GM21515 (cell line): ENCODE results near the gene ZBTB7B.

Experiments used
- ATAC-seq: cut with Tn5 transposase; IDR thresholded peaks from one replicate; pipeline ENCODE4 v1.9.1; 2021; ENCODE audit not compliant: unreplicated experiment

ZBTB7B gene

GRCh38 chr1:155002464-155003226, at the start of gene ZBTB7B:
TSS of gene ZBTB7B (plus strand) at chr1:155002802. CDS start at chr1:155014661, 11,859 bp downstream.
- peak; percentile 0 for ATAC-seq

- no peak for ATAC-seq
Observed at GRCh38 chr1:154953611-154954038, 49.0 kb upstream of the ZBTB7B start.

GRCh38 chr1:154954541-154954940, 48.1 kb upstream of the ZBTB7B start:
- no peak for ATAC-seq

- ATAC-seq: no peak
Observed at GRCh38 chr1:154955039-154955717, 47.4 kb upstream of the ZBTB7B start.

GRCh38 chr1:154955718-154956543, 46.7 kb upstream of the ZBTB7B start, which contains the start of gene PBXIP1:
TSS of gene PBXIP1 (minus strand) at chr1:154956099. CDS start at chr1:154953721, 2,378 bp downstream.
- peak; percentile 50 for ATAC-seq

- ATAC-seq: no peak
Observed at GRCh38 chr1:154956544-154956941, 46.1 kb upstream of the ZBTB7B start.

GRCh38 chr1:154957091-154957657, 45.4 kb upstream of the ZBTB7B start:
- ATAC-seq: no peak

- no peak for ATAC-seq
Observed at GRCh38 chr1:154958036-154958435, 44.6 kb upstream of the ZBTB7B start.

GRCh38 chr1:154958681-154959425, 43.7 kb upstream of the ZBTB7B start:
- ATAC-seq: no peak

GRCh38 chr1:154959426-154959780, 43.2 kb upstream of the ZBTB7B start:
- no peak for ATAC-seq

GRCh38 chr1:154960446-154961136, 42.0 kb upstream of the ZBTB7B start:
- ATAC-seq: no peak

GRCh38 chr1:154961207-154962155, 41.1 kb upstream of the ZBTB7B start, which contains the start of gene PYGO2:
TSS of gene PYGO2 (minus strand) at chr1:154961782. CDS start at chr1:154961576, 206 bp downstream.
- peak; percentile 54 for ATAC-seq

- no peak for ATAC-seq
Observed at GRCh38 chr1:154962156-154962749, 40.3 kb upstream of the ZBTB7B start.

- ATAC-seq: no peak
Observed at GRCh38 chr1:154962795-154963330, 39.7 kb upstream of the ZBTB7B start.

- no peak for ATAC-seq
Observed at GRCh38 chr1:154963643-154964042, 39.0 kb upstream of the ZBTB7B start.

GRCh38 chr1:154964359-154964758, 38.2 kb upstream of the ZBTB7B start:
- ATAC-seq: no peak

GRCh38 chr1:154966111-154966510, 36.5 kb upstream of the ZBTB7B start:
- no peak for ATAC-seq
